Type B pancreatic cell (in vitro differentiated cells): ENCODE measurements around the gene NPFF. TPM values are rescaled to one million over a fixed set of nuclear protein-coding genes. Genes with fewer than 3 reads are reported as not detected.

Experiments used
- DNase-seq: peaks from one replicate; pipeline ENCODE4 v3.0.0; 2021; ENCODE audit warnings: mixed read lengths; ENCODE audit not compliant: unreplicated experiment; ENCODE audit errors: extremely low spot score
- H3K27ac Mint-ChIP-seq: 2 replicates; pipeline ENCODE4 v1.8.0; 2021; ENCODE audit warnings: mild to moderate bottlenecking, mixed read lengths
- H3K27me3 Mint-ChIP-seq: 2 replicates; pipeline ENCODE4 v1.8.0; 2021; ENCODE audit warnings: mixed read lengths
- H3K36me3 Mint-ChIP-seq: 2 replicates; pipeline ENCODE4 v1.8.0; 2021; ENCODE audit warnings: mixed read lengths
- H3K4me1 Mint-ChIP-seq: one replicate; pipeline ENCODE4 v1.8.0; 2021; ENCODE audit warnings: mixed read lengths; ENCODE audit not compliant: unreplicated experiment
- H3K4me3 Mint-ChIP-seq: 2 replicates; pipeline ENCODE4 v1.8.0; 2021; ENCODE audit warnings: mild to moderate bottlenecking, mixed read lengths
- H3K9me3 Mint-ChIP-seq: 2 replicates; pipeline ENCODE4 v1.8.0; 2021; ENCODE audit warnings: mixed read lengths
- total RNA-seq: library from RNA; stranded (reverse); gene quantifications from 2 replicates; pipeline ENCODE4 v1.2.1, GENCODE V29; 2021; ENCODE audit warnings: low replicate concordance
- TF ChIP-seq, protein P1 (sequence below): fragments of 200-600 bp; sonication (generic); conservative IDR thresholded peaks from 2 replicates; pipeline ENCODE4 v1.5.0; 2021; ENCODE audit warnings: antibody characterized with exemption, mild to moderate bottlenecking

Gene NPFF
- total RNA-seq, 1 donor from 2014 or later: not detected

DNA sequence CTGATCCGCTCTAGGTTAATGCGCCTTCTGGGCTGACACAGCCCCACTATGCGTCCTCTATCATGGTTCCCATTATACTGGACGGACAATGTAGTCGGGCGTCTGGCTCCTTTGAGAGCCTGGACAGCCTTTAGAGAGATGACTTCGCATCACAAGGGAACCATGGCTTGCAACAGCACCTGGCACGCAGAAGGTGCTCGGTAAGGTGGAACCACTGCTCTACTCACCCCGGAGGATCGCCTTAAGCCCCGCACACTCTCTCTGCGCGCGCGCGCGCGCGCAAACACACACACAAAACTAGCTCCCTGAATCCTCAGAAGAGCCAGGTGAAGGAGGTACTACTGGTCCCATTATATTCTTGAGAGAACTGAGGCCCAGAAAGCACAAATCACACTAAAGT is 15.1 kb downstream of the NPFF start:
- Mint-ChIP-seq H3K27ac (peak overlapping the region; percentile 97), H3K36me3 (peaks cover 5% of the 10 kb centered on the region), H3K4me1 (peaks cover 39% of the 10 kb centered on the region), H3K27me3 (no peaks in the 10 kb centered on the region), H3K4me3 (peak overlapping the region; percentile 97), H3K9me3 (peaks cover 3% of the 10 kb centered on the region)
- TF ChIP-seq, protein P1, sequence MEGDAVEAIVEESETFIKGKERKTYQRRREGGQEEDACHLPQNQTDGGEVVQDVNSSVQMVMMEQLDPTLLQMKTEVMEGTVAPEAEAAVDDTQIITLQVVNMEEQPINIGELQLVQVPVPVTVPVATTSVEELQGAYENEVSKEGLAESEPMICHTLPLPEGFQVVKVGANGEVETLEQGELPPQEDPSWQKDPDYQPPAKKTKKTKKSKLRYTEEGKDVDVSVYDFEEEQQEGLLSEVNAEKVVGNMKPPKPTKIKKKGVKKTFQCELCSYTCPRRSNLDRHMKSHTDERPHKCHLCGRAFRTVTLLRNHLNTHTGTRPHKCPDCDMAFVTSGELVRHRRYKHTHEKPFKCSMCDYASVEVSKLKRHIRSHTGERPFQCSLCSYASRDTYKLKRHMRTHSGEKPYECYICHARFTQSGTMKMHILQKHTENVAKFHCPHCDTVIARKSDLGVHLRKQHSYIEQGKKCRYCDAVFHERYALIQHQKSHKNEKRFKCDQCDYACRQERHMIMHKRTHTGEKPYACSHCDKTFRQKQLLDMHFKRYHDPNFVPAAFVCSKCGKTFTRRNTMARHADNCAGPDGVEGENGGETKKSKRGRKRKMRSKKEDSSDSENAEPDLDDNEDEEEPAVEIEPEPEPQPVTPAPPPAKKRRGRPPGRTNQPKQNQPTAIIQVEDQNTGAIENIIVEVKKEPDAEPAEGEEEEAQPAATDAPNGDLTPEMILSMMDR: no peak
- DNase-seq: no peak

DNA sequence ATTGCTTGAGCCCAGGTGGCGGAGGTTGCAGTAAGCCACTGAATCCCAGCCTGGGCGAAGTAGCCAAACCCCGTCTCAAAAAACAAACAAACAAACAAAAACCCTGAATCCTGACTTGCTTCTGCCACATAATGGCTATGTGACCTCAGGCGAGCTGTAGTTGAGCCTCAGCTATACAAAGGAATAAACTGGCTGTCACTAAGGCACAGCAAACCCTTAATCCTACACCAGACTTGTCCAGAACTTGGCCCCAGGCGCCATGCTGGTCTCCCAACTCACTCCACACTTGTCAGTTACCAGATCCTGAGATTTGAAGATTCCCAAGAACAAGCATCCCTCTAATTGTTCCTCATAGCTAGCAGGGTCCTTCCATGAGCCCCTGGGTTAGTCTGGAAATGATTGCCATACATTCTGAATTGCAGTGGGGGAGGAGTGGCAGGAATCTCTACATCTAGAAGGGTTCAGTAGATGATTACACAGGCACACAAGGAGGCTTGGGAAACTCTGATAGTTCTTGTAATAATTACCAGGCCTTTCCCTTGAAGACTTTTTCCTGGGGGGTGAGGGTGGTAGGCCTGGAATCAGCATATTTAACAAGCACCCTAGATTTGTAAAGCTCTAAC is 17.9 kb downstream of the NPFF start:
- Mint-ChIP-seq H3K27ac (peak overlapping the region; percentile 61), H3K9me3 (no peaks in the 10 kb centered on the region), H3K27me3 (no peaks in the 10 kb centered on the region)

DNA sequence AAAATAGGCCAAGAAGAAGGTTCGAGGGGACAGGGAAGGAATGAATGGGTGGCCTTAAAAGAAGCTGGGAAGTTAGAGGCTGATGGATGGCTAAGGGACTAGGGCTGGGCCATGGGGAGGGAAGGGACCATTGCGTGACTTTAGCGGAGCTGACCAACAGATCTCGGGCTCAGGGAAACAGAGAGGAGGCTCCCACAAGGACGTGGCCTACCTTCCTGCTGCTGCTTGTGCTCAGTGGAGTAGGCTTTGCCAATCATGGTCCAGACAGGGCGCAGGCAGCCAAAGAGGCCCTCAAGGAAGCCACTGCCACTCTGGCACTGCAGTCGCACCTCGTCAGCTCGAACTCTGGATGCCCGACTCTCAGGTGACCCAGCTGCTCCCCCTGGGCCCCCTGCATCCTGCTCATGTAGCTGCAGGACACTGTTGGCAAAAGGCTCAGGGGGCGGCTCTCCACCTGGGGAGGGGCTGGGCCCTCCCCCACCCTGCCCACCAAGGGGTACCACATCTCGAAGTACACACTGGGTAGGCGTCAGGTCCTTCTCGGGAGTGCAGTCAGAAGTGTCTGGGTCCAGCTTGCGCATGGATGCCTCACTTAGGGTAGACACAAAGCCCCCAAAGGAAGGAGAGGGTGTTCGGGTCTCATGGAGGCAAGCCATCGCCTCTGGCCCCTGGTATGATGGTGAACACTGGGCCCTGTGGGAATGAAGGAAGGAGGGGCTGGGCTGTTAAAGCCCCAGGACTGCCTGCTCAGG is 20.4 kb downstream of the NPFF start:
- Mint-ChIP-seq H3K4me3 (no peak overlapping the region), H3K27me3 (no peaks in the 10 kb centered on the region), H3K9me3 (no peaks in the 10 kb centered on the region), H3K27ac (no peak overlapping the region), H3K4me1 (peaks cover 15% of the 10 kb centered on the region), H3K36me3 (peaks cover 22% of the 10 kb centered on the region)
- DNase-seq: no peak
- TF ChIP-seq, protein P1: no peak

More for the DNA sequence above, 17.9 kb downstream of the NPFF start:
- peak overlapping the region; percentile 55 for H3K4me3 Mint-ChIP-seq
- TF ChIP-seq, protein P1: no peak
- H3K4me1 Mint-ChIP-seq: peaks cover 25% of the 10 kb centered on the region
- no peak for DNase-seq
- H3K36me3 Mint-ChIP-seq: peaks cover 9% of the 10 kb centered on the region

- DNase-seq: no peak
- peaks cover 17% of the 10 kb centered on the region for H3K4me1 Mint-ChIP-seq
- H3K27me3 Mint-ChIP-seq: no peaks in the 10 kb centered on the region
- TF ChIP-seq, protein P1: no peak
- H3K9me3 Mint-ChIP-seq: no peaks in the 10 kb centered on the region
- H3K36me3 Mint-ChIP-seq: peaks cover 25% of the 10 kb centered on the region
- no peak overlapping the region for H3K27ac Mint-ChIP-seq
- H3K4me3 Mint-ChIP-seq: no peak overlapping the region
Observed at GRCh38 chr12:53485955-53486735, 21.1 kb downstream of the NPFF start.

- no peak overlapping the region for H3K4me3 Mint-ChIP-seq
Observed at GRCh38 chr12:53484686-53485575, 22.4 kb downstream of the NPFF start.

More at GRCh38 chr12:53484686-53485575, 22.4 kb downstream of the NPFF start:
- Mint-ChIP-seq H3K36me3 (peaks cover 25% of the 10 kb centered on the region), H3K27me3 (no peaks in the 10 kb centered on the region), H3K9me3 (no peaks in the 10 kb centered on the region), H3K4me1 (peaks cover 17% of the 10 kb centered on the region), H3K27ac (peak overlapping the region; percentile 81)
- no peak for DNase-seq
- TF ChIP-seq, protein P1: no peak
